IPS-18c (cell line): ENCODE data around the gene KCNJ15.

ENCODE experiments used
- H3K4me3 ChIP-seq: 2 replicates; pipeline ENCODE4 v1.7.0; 2013; ENCODE audit warnings: low read depth, mild to moderate bottlenecking, low read length, moderate library complexity; ENCODE audit not compliant: insufficient read depth
- H3K9me3 ChIP-seq: one replicate; pipeline ENCODE4 v1.6.1; 2013; ENCODE audit warnings: mild to moderate bottlenecking, low read length, moderate library complexity; ENCODE audit not compliant: control insufficient read depth, insufficient read depth

The KCNJ15 gene

GRCh38 chr21:38260426-38260825 lies 3.6 kb downstream of the KCNJ15 start:
- no peak overlapping the region for H3K4me3 ChIP-seq
- H3K9me3 ChIP-seq, result no peaks in the 10 kb centered on the region

GRCh38 chr21:38261851-38262250 lies 5.1 kb downstream of the KCNJ15 start:
- H3K9me3 ChIP-seq, result no peaks in the 10 kb centered on the region
- no peak overlapping the region for H3K4me3 ChIP-seq

GRCh38 chr21:38263493-38263892 lies 6.7 kb downstream of the KCNJ15 start:
- Histone ChIP-seq H3K4me3 (no peak overlapping the region), H3K9me3 (no peaks in the 10 kb centered on the region)

GRCh38 chr21:38264571-38264970 lies 7.8 kb downstream of the KCNJ15 start:
- H3K9me3 ChIP-seq, result no peaks in the 10 kb centered on the region
- no peak overlapping the region for H3K4me3 ChIP-seq

- Histone ChIP-seq H3K4me3 (no peak overlapping the region), H3K9me3 (no peaks in the 10 kb centered on the region)
These were observed 8.4 kb downstream of the KCNJ15 start for GRCh38 chr21:38265166-38265565.

GRCh38 chr21:38266732-38267131 lies 9.9 kb downstream of the KCNJ15 start:
- no peak overlapping the region for H3K4me3 ChIP-seq

GRCh38 chr21:38267136-38267755 lies 10.5 kb downstream of the KCNJ15 start:
- Histone ChIP-seq H3K9me3 (no peaks in the 10 kb centered on the region), H3K4me3 (no peak overlapping the region)

More at GRCh38 chr21:38266732-38267131, 9.9 kb downstream of the KCNJ15 start:
- H3K9me3 ChIP-seq, result no peaks in the 10 kb centered on the region

GRCh38 chr21:38267991-38268863 lies 11.4 kb downstream of the KCNJ15 start:
- no peak overlapping the region for H3K4me3 ChIP-seq
- no peaks in the 10 kb centered on the region for H3K9me3 ChIP-seq

GRCh38 chr21:38268864-38269575 lies 12.2 kb downstream of the KCNJ15 start:
- no peak overlapping the region for H3K4me3 ChIP-seq
- no peaks in the 10 kb centered on the region for H3K9me3 ChIP-seq

- H3K9me3 ChIP-seq, result no peaks in the 10 kb centered on the region
- H3K4me3 ChIP-seq, result no peak overlapping the region
These were observed 12.8 kb downstream of the KCNJ15 start for GRCh38 chr21:38269576-38269936.

- no peak overlapping the region for H3K4me3 ChIP-seq
- no peaks in the 10 kb centered on the region for H3K9me3 ChIP-seq
These were observed 15.4 kb downstream of the KCNJ15 start for GRCh38 chr21:38272215-38272614.

GRCh38 chr21:38273745-38274542 lies 17.2 kb downstream of the KCNJ15 start:
- Histone ChIP-seq H3K9me3 (no peaks in the 10 kb centered on the region), H3K4me3 (no peak overlapping the region)

- Histone ChIP-seq H3K4me3 (no peak overlapping the region), H3K9me3 (no peaks in the 10 kb centered on the region)
These were observed 20.8 kb downstream of the KCNJ15 start for GRCh38 chr21:38277501-38278131.

GRCh38 chr21:38280454-38280853 lies 23.7 kb downstream of the KCNJ15 start:
- Histone ChIP-seq H3K4me3 (no peak overlapping the region), H3K9me3 (no peaks in the 10 kb centered on the region)

- no peaks in the 10 kb centered on the region for H3K9me3 ChIP-seq
- H3K4me3 ChIP-seq, result no peak overlapping the region
These were observed 24.1 kb downstream of the KCNJ15 start for GRCh38 chr21:38280867-38281266.

GRCh38 chr21:38282921-38283320 lies 26.1 kb downstream of the KCNJ15 start:
- no peak overlapping the region for H3K4me3 ChIP-seq
- no peaks in the 10 kb centered on the region for H3K9me3 ChIP-seq

- no peaks in the 10 kb centered on the region for H3K9me3 ChIP-seq
- H3K4me3 ChIP-seq, result no peak overlapping the region
These were observed 27.4 kb downstream of the KCNJ15 start for GRCh38 chr21:38284216-38284615.
